ENCODE measurements around the gene PCDH15. TPM values are rescaled to one million over a fixed set of nuclear protein-coding genes. Genes with fewer than 3 reads are reported as not detected.

PCDH15 gene
- total RNA-seq: 6.8 TPM

GRCh38 chr10:54800741-54801421, at the start of gene PCDH15:
Gene PCDH15, minus strand, starts transcription at chr10:54801231. Its CDS starts 136,969 bp downstream, at chr10:54664262.

Small RNA genes lying within 50 kb of the gene (small RNA-seq; reads per million reads assigned to genes)
- gene AL365496.1 (ENCODE audit: low replicate concordance) (not detected), gene MIR548F1 (ENCODE audit: low replicate concordance) (0.07 reads per million), gene RNU6-687P (ENCODE audit: low replicate concordance) (not detected)

Data from metanephros (tissue), 2 donors.